Mesenchymal stem cell (in vitro differentiated cells and primary cell): Measurements from ENCODE around the gene OR2AJ1.

ENCODE experiments used
- DNase-seq: peaks from one replicate; pipeline ENCODE4 v3.0.0-alpha.2; 2013
- H2AFZ ChIP-seq: one replicate; pipeline ENCODE4 v1.6.1; 2013; ENCODE audit warnings: low read depth, mild to moderate bottlenecking, control low read depth, inconsistent platforms, low read length, moderate library complexity
- H2AK5ac ChIP-seq: 2 replicates; pipeline ENCODE4 v1.6.1; 2013; ENCODE audit warnings: low read length, moderate library complexity, mild to moderate bottlenecking, inconsistent platforms; ENCODE audit not compliant: severe bottlenecking
- H2BK120ac ChIP-seq: one replicate; pipeline ENCODE4 v1.6.1; 2013; ENCODE audit warnings: low read depth, mild to moderate bottlenecking, inconsistent platforms, low read length, moderate library complexity
- H2BK12ac ChIP-seq, 2 experiments: one replicate each; pipeline ENCODE4 v1.6.1; 2013; ENCODE audit warnings: inconsistent platforms in 2 of 2, low read length in 2 of 2, mild to moderate bottlenecking in 2 of 2, moderate library complexity in 2 of 2, control low read depth in 1 of 2
- H2BK15ac ChIP-seq: one replicate; pipeline ENCODE4 v1.6.1; 2013; ENCODE audit warnings: mild to moderate bottlenecking, low read depth, inconsistent platforms; ENCODE audit not compliant: poor library complexity, severe bottlenecking
- H2BK5ac ChIP-seq: 2 replicates; pipeline ENCODE4 v1.6.1; 2013; ENCODE audit warnings: low read depth, mild to moderate bottlenecking, low read length, control low read depth, inconsistent platforms; ENCODE audit not compliant: poor library complexity, severe bottlenecking
- H3K14ac ChIP-seq, 2 experiments: one replicate each; pipeline ENCODE4 v1.6.1; 2013; ENCODE audit warnings: inconsistent platforms in 2 of 2, low read length in 2 of 2, control low read depth in 1 of 2, mild to moderate bottlenecking in 1 of 2, moderate library complexity in 1 of 2
- H3K18ac ChIP-seq, 2 experiments: one replicate each; pipeline ENCODE4 v1.6.1; 2013; ENCODE audit warnings: inconsistent platforms in 2 of 2, low read length in 2 of 2, control low read depth in 1 of 2, low read depth in 1 of 2, mild to moderate bottlenecking in 1 of 2
- H3K23ac ChIP-seq, 2 experiments: one replicate each; pipeline ENCODE4 v1.6.1; 2013; ENCODE audit warnings: inconsistent platforms in 2 of 2, low read length in 2 of 2, mild to moderate bottlenecking in 2 of 2, moderate library complexity in 2 of 2, control low read depth in 1 of 2
- H3K27ac ChIP-seq: 2 replicates; pipeline ENCODE4 v1.5.1; 2013; ENCODE audit warnings: mild to moderate bottlenecking, moderate library complexity, low read length, control low read depth, inconsistent platforms; ENCODE audit not compliant: poor library complexity, severe bottlenecking
- H3K27me3 ChIP-seq, 2 experiments: 2 replicates each; pipeline versions ENCODE4 v1.6.1 to v1.7.0; 2013; ENCODE audit warnings: low read length in 2 of 2, mild to moderate bottlenecking in 2 of 2, moderate library complexity in 2 of 2, control low read depth in 1 of 2, inconsistent platforms in 1 of 2; ENCODE audit not compliant: control insufficient read depth in 1 of 2, insufficient read depth in 1 of 2
- H3K36me3 ChIP-seq, 2 experiments: 2 replicates each; pipeline versions ENCODE4 v1.6.1 to v1.7.0; 2013; ENCODE audit warnings: low read length in 2 of 2, control low read depth in 1 of 2, inconsistent platforms in 1 of 2, low read depth in 1 of 2, mild to moderate bottlenecking in 1 of 2; ENCODE audit not compliant: insufficient read depth in 2 of 2, control insufficient read depth in 1 of 2
- H3K4ac ChIP-seq, 2 experiments: one replicate each; pipeline ENCODE4 v1.6.1; 2013; ENCODE audit warnings: inconsistent platforms in 2 of 2, low read length in 2 of 2, mild to moderate bottlenecking in 2 of 2, moderate library complexity in 2 of 2, control low read depth in 1 of 2, low read depth in 1 of 2
- H3K4me1 ChIP-seq: 2 replicates; pipeline ENCODE4 v1.6.1; 2013; ENCODE audit warnings: low read depth, low read length, control low read depth; ENCODE audit not compliant: control insufficient read depth, insufficient read depth
- H3K4me2 ChIP-seq: 2 replicates; pipeline ENCODE4 v1.6.1; 2013; ENCODE audit warnings: low read length, mild to moderate bottlenecking, inconsistent platforms; ENCODE audit not compliant: poor library complexity, severe bottlenecking
- H3K4me3 ChIP-seq, 2 experiments: 2 replicates each; pipeline versions ENCODE4 v1.5.1 to v1.7.0; 2013; ENCODE audit warnings: low read length in 2 of 2, mild to moderate bottlenecking in 2 of 2, control low read depth in 1 of 2, low read depth in 1 of 2; ENCODE audit not compliant: insufficient read depth in 1 of 2
- H3K79me1 ChIP-seq: replicated peaks from 2 replicates; pipeline ENCODE4 v1.6.1; 2013; ENCODE audit warnings: mild to moderate bottlenecking, control low read depth, low read length, inconsistent platforms; ENCODE audit not compliant: poor library complexity, severe bottlenecking
- H3K9ac ChIP-seq: 2 replicates; pipeline ENCODE4 v1.7.0; 2013; ENCODE audit warnings: mild to moderate bottlenecking, low read length, moderate library complexity
- H3K9me3 ChIP-seq: 2 replicates; pipeline ENCODE4 v1.7.0; 2013; ENCODE audit warnings: mild to moderate bottlenecking, low read length; ENCODE audit not compliant: control insufficient read depth
- H4K8ac ChIP-seq: one replicate; pipeline ENCODE4 v1.6.1; 2013; ENCODE audit warnings: inconsistent platforms, mild to moderate bottlenecking, low read length, moderate library complexity
- H4K91ac ChIP-seq: one replicate; pipeline ENCODE4 v1.6.1; 2013; ENCODE audit warnings: mild to moderate bottlenecking, low read length, inconsistent platforms
- WGBS: methylation state at CpG from one replicate; pipeline ENCODE4 v1.1.7; 2013; ENCODE audit warnings: mixed read lengths; 5-methylcytosine and 5-hydroxymethylcytosine counted together

The OR2AJ1 gene

DNA sequence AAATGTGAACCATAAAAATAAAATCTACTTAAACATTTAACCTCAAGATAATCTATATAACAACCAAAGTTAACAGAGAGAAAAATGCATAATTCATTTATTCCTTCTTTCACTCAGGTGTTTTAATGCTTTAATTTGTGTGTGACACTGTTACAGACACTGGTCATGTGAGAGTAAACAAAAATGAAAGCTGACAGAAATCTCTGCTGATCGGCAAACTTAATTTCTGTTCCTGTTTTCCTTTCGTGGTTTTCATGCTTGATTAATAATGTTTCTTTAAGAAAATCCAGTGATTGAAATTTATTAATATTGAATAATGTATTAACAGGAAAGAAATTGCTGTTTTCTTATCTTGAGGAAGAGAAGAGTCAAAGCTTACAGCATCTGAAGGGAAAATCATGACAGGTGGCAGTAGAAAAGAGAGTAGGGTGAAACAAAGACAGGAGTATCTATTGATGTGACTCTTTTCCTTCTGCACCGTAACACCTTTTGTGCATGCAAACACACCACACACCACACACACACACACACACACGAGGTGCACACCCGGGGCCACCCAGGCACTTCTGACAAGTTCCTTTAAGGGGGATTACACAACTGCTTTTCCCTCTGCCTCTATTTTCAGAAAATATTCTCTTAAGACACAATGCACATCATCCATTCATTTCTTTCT, 42.0 kb downstream of the OR2AJ1 start:
- H4K91ac ChIP-seq, result no peak overlapping the region
- no peak overlapping the region for H2AK5ac ChIP-seq
- DNase-seq, result no peak
- no peak overlapping the region for H3K23ac ChIP-seq
- no peaks in the 10 kb centered on the region for H3K4me1 ChIP-seq
- no peak overlapping the region for H3K4me2 ChIP-seq
- peaks cover 14% of the 10 kb centered on the region for H3K9me3 ChIP-seq
- no peak overlapping the region for H2BK12ac ChIP-seq
- H3K4me3 ChIP-seq, result no peak overlapping the region
- H3K79me1 ChIP-seq, result no peaks in the 10 kb centered on the region
- no peak overlapping the region for H2AFZ ChIP-seq
- H3K36me3 ChIP-seq, result no peaks in the 10 kb centered on the region
- H2BK120ac ChIP-seq, result no peak overlapping the region
- H3K27ac ChIP-seq, result no peak overlapping the region
- whole genome bisulfite sequencing, result 61% methylated on average over 5 of the region's 5 CpGs
- H3K4ac ChIP-seq, result no peak overlapping the region
- no peak overlapping the region for H3K9ac ChIP-seq
- H3K18ac ChIP-seq, result no peak overlapping the region
- H3K14ac ChIP-seq, result no peak overlapping the region
- no peak overlapping the region for H2BK15ac ChIP-seq
- H2BK5ac ChIP-seq, result no peak overlapping the region
- no peak overlapping the region for H4K8ac ChIP-seq
- H3K27me3 ChIP-seq, result no peaks in the 10 kb centered on the region
